ENCODE results near the gene STXBP5. TPM values are rescaled to one million over a fixed set of nuclear protein-coding genes. Genes with fewer than 3 reads are reported as not detected.

The STXBP5 gene
- total and polyA plus RNA-seq, 2 of the 13 experiments (the other 11 are each of a cell fraction or from before 2014, with no cell fraction given), result 8.8 to 19.4 TPM

GRCh38 chr6:147202516-147203310, 1.5 kb upstream of the STXBP5 start (continued):
- TF ChIP-seq HNF1A (IDR thresholded peaks at IDR 0.05; ENCODE audit: low read depth) (0 out of 2 replicates have a peak, but pooled peaks have one; percentile 1), HNF1A (CRISPR knock-in tag; IDR thresholded peaks at IDR 0.05; ENCODE audit: borderline replicate concordance) (no peak), ZSCAN25 (CRISPR knock-in tag; IDR thresholded peaks at IDR 0.05) (no peak; the same call in none of the 2 replicates), YEATS2 (CRISPR knock-in tag; IDR thresholded peaks at IDR 0.05; ENCODE audit: borderline replicate concordance) (no peak), ZFP36L1 (CRISPR knock-in tag; IDR thresholded peaks at IDR 0.05) (peak; percentile 63), HMGXB4 (CRISPR knock-in tag; IDR thresholded peaks at IDR 0.05; ENCODE audit: borderline replicate concordance in 1 of 2, low read depth in 1 of 2) (peak; percentile 17 to 49; a peak in 3 of 4 replicates), ZBTB4 (CRISPR knock-in tag; IDR thresholded peaks at IDR 0.05; ENCODE audit: borderline replicate concordance) (no peak), TERF1 (CRISPR knock-in tag; IDR thresholded peaks at IDR 0.05) (no peak), MED13 (CRISPR knock-in tag; IDR thresholded peaks at IDR 0.05) (no peak), ATF6 (CRISPR knock-in tag; conservative IDR thresholded peaks at IDR 0.05) (no peak), SRF (IDR thresholded peaks at IDR 0.05; ENCODE audit: low read depth, low read length) (peak; percentile 58; the same call in 1 of the 2 replicates), PITX1 (CRISPR knock-in tag; IDR thresholded peaks at IDR 0.05) (no peak), TOE1 (CRISPR knock-in tag; IDR thresholded peaks at IDR 0.05) (no peak), ZNF234 (CRISPR knock-in tag; conservative IDR thresholded peaks at IDR 0.05) (no peak)
